Activated CD8-positive, alpha-beta memory T cell treated with anti-CD3 and anti-CD28 coated beads, Interleukin-2, amount 10 ng/mL, durations not matched to agents 7 days and 5 days (primary cell): ENCODE measurements around the gene EDARADD. TPM values are rescaled to one million over a fixed set of nuclear protein-coding genes. Genes with fewer than 3 reads are reported as not detected.
A peak's percentile ranks its signal among the peaks of the same experiment; 100 is the strongest.

Experiments
- ATAC-seq: fragments of 150-1000 bp; cut with Tn5 transposase; one replicate; pipeline ENCODE4 v1.10.0; 2021; ENCODE audit warnings: moderate library complexity
- CTCF ChIA-PET: fragments of 350-600 bp; sonication (Branson Sonifier 250); formaldehyde crosslinking; loops from one replicate; lab custom pipeline; 2021; ENCODE audit warnings: antibody characterized with exemption; lab: Charles Lee
- DNase-seq: peaks from one replicate; pipeline ENCODE4 v3.0.0-alpha.2; 2020
- H3K27ac Mint-ChIP-seq: one replicate; pipeline ENCODE4 v1.8.0; 2021; ENCODE audit warnings: mild to moderate bottlenecking, mixed read lengths
- H3K27me3 Mint-ChIP-seq: one replicate; pipeline ENCODE4 v1.8.0; 2021; ENCODE audit warnings: mixed read lengths
- H3K36me3 Mint-ChIP-seq: one replicate; pipeline ENCODE4 v1.8.0; 2021; ENCODE audit warnings: mild to moderate bottlenecking, mixed read lengths
- H3K4me1 Mint-ChIP-seq: one replicate; pipeline ENCODE4 v1.8.0; 2021; ENCODE audit warnings: mixed read lengths
- H3K4me3 Mint-ChIP-seq: one replicate; pipeline ENCODE4 v1.8.0; 2021; ENCODE audit warnings: mild to moderate bottlenecking, moderate library complexity, mixed read lengths
- H3K9me3 Mint-ChIP-seq: one replicate; pipeline ENCODE4 v1.8.0; 2022; ENCODE audit warnings: low read depth, mixed read lengths
- total RNA-seq, 2 experiments: library from RNA; stranded (reverse); gene quantifications; one replicate each; pipeline ENCODE4 v1.2.3, GENCODE V29; 2021

EDARADD gene
- total RNA-seq, 2 experiments from 2014 or later = 3.7 to 11.8 TPM

DNA sequence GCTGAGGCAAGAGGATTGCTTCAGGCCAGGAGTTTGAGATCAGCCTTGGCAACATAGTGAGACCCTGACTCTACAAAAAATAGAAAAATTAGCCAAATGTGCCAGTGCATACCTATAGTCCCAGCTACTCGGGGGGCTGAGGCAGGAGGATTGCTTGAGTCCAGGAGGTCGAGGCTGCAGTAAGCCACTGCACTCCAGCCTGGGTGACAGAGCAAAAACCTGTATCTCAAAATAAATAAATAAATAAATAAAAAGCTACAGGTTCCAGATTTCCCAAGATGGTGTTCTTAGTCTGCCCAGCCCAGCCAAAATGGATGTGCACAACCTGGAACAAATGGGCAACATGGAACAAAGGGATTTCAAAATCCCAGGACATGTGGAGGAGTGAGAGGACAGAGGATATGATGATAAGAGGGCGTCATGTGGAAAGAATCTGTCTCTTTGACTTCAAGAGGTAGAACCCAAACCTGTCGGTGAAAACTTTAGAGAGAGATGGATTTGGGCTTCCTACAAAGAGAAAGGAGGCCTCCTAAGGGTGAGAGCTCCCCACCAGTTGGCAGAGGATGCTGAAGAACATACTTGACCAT is 3.2 kb downstream of the EDARADD start:
- DNase-seq (no peak), ATAC-seq (no peak)
- Mint-ChIP-seq H3K27me3 (peaks cover 30% of the 10 kb centered on the region), H3K36me3 (peaks cover 2% of the 10 kb centered on the region), H3K9me3 (no peaks in the 10 kb centered on the region), H3K4me3 (no peak overlapping the region), H3K4me1 (peaks cover 16% of the 10 kb centered on the region), H3K27ac (no peak overlapping the region)
- CTCF ChIA-PET = no interaction called here

DNA sequence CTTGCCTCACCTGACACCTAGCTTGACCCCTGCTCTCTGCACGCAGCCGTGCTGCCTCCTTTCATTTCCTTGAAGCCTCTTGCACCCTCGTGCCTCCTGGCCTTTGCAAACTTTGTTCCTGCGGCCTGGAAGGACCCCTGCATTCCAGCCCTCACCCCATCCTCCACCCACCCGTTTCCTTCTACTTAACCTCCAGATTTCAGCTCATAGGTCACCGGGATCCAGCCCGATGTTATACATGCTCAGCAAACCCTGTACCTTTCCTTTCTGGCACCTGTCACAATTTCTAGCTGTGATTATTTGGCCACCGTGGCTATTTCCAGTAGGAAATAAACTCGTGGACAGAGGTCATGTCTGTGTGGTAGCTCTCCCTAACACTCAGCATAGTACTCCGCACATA is 4.5 kb downstream of the EDARADD start:
- peaks cover 25% of the 10 kb centered on the region for H3K27me3 Mint-ChIP-seq
- peaks cover 16% of the 10 kb centered on the region for H3K4me1 Mint-ChIP-seq
- CTCF ChIA-PET = no interaction called here
- H3K27ac Mint-ChIP-seq = no peak overlapping the region
- no peak overlapping the region for H3K4me3 Mint-ChIP-seq
- H3K36me3 Mint-ChIP-seq = peaks cover 2% of the 10 kb centered on the region
- ATAC-seq (no peak), DNase-seq (no peak)
- H3K9me3 Mint-ChIP-seq = no peaks in the 10 kb centered on the region

DNA sequence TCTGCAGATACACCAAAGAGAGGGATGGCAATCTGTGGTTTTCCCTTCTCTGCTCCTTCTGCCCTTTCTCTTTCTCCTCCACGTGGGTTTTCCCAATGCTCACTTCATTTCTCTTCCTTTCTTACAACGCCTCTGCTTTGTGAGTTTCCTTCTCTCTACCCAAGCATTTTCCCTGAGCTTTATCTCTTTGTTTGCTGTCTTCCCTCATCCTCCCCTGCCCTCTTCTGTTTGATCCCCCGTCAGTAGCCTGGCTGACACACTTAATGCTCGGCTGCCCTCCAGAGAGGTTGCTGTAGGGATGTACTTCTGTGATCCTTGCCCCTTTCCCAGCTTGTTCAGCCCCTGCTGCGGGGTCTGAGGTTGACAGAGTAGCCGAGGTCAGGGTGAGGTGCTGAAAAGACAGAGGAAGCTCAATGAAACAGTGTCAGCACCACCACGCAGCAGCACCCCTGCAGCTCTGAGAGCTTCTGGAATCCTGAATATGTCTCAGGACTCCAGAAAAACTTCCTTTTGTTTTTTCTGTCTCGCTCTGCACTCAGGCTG is 6.0 kb downstream of the EDARADD start:
- peak; percentile 22 for DNase-seq
- H3K36me3 Mint-ChIP-seq = peaks cover 2% of the 10 kb centered on the region
- ATAC-seq = no peak
- no peak overlapping the region for H3K27ac Mint-ChIP-seq
- H3K27me3 Mint-ChIP-seq = peaks cover 16% of the 10 kb centered on the region
- no peak overlapping the region for H3K4me3 Mint-ChIP-seq
- no peaks in the 10 kb centered on the region for H3K9me3 Mint-ChIP-seq
- CTCF ChIA-PET = no interaction called here
- H3K4me1 Mint-ChIP-seq = peaks cover 6% of the 10 kb centered on the region

DNA sequence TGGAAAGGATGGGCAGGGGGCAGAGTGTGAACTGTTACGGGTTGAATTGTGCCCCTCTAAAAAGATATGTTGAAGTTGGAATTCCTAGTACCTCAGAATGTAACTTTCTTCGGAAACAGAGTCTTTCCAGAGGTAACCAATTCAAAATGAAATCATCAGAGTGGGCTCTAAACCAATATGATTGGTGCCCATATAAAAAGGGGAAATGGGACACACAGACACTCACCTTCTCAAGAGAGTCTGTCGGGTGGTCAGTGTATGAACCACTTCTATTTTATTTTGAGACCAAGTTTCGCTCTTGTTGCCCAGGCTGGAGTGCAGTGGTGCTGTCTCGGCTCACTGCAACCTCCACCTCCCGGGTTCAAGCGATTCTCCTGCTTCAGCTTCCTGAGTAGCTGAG is 7.6 kb downstream of the EDARADD start:
- peak; percentile 9 for DNase-seq
- H3K27me3 Mint-ChIP-seq = peaks cover 7% of the 10 kb centered on the region
- H3K4me3 Mint-ChIP-seq = no peak overlapping the region
- no peaks in the 10 kb centered on the region for H3K9me3 Mint-ChIP-seq
- no peak for ATAC-seq
- H3K27ac Mint-ChIP-seq = no peak overlapping the region
- H3K36me3 Mint-ChIP-seq = peaks cover 2% of the 10 kb centered on the region
- CTCF ChIA-PET = no interaction called here
- no peaks in the 10 kb centered on the region for H3K4me1 Mint-ChIP-seq

DNA sequence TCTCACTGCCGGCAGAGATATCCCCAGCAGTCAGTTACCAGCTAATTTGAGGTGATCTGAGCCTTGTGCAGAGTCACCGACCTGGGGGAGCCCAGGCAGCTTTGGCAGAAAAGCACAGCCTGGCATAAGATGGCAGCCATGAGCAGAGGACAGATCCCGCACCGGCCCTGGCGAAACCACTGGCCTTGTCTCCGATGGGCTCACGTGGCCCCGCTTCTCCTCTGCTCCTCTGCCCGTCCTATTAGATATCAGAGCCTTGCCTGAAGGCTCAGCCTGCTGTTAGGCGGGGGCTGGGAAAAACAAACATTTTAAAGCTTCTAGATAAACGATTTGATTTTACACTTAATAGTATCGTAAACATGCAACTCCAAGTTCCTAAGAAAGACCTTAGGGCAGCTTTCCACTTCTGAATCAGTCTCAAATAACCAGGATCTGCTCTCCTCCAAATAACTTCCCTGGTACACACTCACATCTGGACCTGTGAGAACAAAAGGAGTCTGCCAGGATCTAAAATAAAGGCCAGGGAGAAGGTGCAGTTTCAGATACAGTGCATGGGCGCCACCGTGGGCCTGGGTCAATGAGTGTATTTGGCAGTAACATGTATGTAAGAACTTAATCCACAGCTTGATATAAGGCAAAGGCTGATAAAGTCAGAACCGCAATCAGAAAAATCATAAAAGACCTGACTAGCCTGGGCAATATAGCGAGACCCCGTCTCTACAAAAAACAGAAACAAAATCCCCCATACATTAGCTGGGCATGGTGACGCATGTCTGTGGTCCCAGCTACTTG is 10.0 kb downstream of the EDARADD start:
- Mint-ChIP-seq H3K27ac (no peak overlapping the region), H3K4me1 (no peaks in the 10 kb centered on the region), H3K4me3 (no peak overlapping the region)

DNA sequence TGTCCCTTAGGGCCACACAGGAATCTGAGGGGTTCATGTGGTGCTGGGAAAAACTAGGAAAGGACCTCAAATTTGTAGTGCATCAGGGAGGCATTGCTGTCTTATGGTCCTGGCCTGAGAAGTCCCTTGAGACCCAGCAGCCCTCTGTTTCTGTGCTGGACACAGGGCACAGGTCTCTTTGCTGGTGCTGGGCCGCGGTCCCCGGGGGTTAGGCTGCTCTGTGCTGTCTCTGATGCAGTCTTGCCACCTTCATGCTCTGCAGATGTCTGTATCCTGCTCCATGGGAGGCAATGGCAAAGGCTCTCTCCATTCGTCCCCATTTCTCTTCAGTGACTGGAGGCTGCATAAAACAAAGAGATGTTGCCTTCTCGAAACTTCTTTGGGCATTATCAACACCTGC is 13.0 kb downstream of the EDARADD start:
- Mint-ChIP-seq H3K27me3 (no peaks in the 10 kb centered on the region), H3K4me1 (no peaks in the 10 kb centered on the region), H3K27ac (no peak overlapping the region), H3K4me3 (no peak overlapping the region), H3K9me3 (no peaks in the 10 kb centered on the region), H3K36me3 (no peaks in the 10 kb centered on the region)
- DNase-seq (peak; percentile 35), ATAC-seq (no peak)
- CTCF ChIA-PET = interaction anchor here (1.2 kb wide), 1 partner anchor 10 kb away, joined by 3 read pairs; no protein-coding TSS in a partner anchor

More for the DNA sequence above, 10.0 kb downstream of the EDARADD start:
- no peaks in the 10 kb centered on the region for H3K9me3 Mint-ChIP-seq
- DNase-seq = peak; percentile 25
- no peaks in the 10 kb centered on the region for H3K36me3 Mint-ChIP-seq
- no peak for ATAC-seq
- H3K27me3 Mint-ChIP-seq = no peaks in the 10 kb centered on the region
- CTCF ChIA-PET = no interaction called here

DNA sequence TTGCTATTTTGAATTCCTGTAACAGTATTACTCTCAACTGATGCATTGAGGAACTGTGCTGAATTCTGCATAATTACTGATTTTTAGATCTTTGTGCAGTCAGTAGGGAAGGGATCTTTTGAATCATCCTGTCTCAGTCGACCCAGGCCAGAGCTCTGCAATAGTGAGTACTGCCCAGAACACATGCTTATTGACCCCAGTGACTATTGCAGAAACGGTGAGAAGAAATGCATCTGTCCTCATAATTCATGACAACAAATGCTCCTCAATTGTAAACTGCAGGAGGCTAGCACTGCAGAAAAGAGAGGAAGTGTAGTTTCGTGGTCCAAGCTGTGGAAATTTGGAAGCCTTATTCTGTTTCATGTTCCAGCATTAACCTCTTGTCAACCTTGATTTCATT is 19.6 kb downstream of the EDARADD start:
- no peak overlapping the region for H3K4me3 Mint-ChIP-seq
- H3K36me3 Mint-ChIP-seq = no peaks in the 10 kb centered on the region
- no peak for DNase-seq
- peaks cover 10% of the 10 kb centered on the region for H3K4me1 Mint-ChIP-seq
- no peak overlapping the region for H3K27ac Mint-ChIP-seq
- H3K27me3 Mint-ChIP-seq = no peaks in the 10 kb centered on the region
- ATAC-seq = no peak
- CTCF ChIA-PET = no interaction called here
- no peaks in the 10 kb centered on the region for H3K9me3 Mint-ChIP-seq

DNA sequence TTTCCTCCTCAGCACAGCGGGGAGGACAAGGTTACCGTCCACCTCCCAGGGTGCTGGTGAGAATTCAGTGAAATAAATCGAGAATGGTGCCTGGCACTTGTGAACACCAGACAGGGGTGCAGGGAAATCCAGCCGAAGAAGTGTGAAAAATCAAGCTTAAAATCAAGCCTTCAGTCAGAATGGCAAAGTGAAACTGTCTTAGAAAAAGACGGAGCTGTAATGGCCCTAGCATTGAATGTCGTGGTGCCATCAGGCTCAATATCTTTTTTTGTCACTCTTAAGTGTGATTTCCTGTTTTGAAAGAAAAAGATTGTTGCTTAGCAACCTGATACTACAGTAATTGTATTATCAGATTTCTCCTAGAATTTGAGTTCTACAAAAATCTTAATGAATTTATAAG is 22.1 kb downstream of the EDARADD start:
- CTCF ChIA-PET = no interaction called here
- DNase-seq (peak; percentile 44), ATAC-seq (peak; percentile 92)
- Mint-ChIP-seq H3K4me3 (peak overlapping the region; percentile 24), H3K27me3 (no peaks in the 10 kb centered on the region), H3K36me3 (no peaks in the 10 kb centered on the region), H3K9me3 (no peaks in the 10 kb centered on the region), H3K4me1 (peaks cover 10% of the 10 kb centered on the region), H3K27ac (peak overlapping the region; percentile 84)

DNA sequence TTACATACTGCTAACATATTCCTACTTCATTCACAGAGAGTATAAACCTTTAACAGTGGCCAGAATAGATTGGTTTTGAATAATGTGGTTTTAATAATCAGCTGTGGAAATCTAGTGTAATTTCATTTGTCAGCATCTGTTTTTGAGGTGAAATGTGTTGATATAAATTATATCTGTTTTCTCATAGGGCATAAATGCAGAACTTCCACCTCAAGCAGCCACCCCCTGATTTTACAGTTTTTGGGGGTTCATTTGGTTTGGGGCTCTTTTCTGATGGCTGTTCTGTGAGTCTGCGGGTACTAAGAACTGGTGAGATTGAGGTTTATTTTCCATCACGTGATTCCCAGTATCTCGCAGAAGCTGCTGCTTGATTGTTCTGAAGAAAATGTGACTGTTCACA is 23.2 kb downstream of the EDARADD start:
- Mint-ChIP-seq H3K27ac (no peak overlapping the region), H3K36me3 (no peaks in the 10 kb centered on the region), H3K4me1 (peaks cover 10% of the 10 kb centered on the region), H3K9me3 (no peaks in the 10 kb centered on the region), H3K4me3 (no peak overlapping the region), H3K27me3 (no peaks in the 10 kb centered on the region)
- CTCF ChIA-PET = interaction anchor here (1.3 kb wide), 1 partner anchor 10 kb away, joined by 3 read pairs; no protein-coding TSS in a partner anchor
- no peak for DNase-seq
- no peak for ATAC-seq

DNA sequence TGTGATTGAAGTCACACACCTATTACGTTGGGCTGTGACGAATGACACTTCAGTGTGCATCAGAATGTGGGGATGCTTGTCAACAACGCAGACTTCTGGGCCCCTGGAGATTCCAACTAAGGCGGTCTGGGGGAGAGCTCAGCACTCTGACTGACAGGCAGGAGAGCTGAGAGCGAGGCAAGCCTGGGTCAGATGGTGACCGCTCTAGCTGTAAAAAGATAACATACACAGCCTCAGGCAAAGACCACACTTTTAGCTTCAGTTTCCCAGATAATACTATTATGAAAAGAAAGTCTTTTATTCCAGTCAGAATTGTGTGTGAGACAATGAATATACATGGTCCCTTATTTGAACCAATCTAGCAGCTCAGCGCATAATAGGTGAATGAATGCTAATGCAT is 25.4 kb downstream of the EDARADD start:
- no peaks in the 10 kb centered on the region for H3K9me3 Mint-ChIP-seq
- DNase-seq (peak; percentile 31), ATAC-seq (no peak)
- H3K36me3 Mint-ChIP-seq = no peaks in the 10 kb centered on the region
- H3K27me3 Mint-ChIP-seq = no peaks in the 10 kb centered on the region
- no peak overlapping the region for H3K4me3 Mint-ChIP-seq
- no peak overlapping the region for H3K27ac Mint-ChIP-seq
- CTCF ChIA-PET = no interaction called here
- H3K4me1 Mint-ChIP-seq = peaks cover 10% of the 10 kb centered on the region

DNA sequence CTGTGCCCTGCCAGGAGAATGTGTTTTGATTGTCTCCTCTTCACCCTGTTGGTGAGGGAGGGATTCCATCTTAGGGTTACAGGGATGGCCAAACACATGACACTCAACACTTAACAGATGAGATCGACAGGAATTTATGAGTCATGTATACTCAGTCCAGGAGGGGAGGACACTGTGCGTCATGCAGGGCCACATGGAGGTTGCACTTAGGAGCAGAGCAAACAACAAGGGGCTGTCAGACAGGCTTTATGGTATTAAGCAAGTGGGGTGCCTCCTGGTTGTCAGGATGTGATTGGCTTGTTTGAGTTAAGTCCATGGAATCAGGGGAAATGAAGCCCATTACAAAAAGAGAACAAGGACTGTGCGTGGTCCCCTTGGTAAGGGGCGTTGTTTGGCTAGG is 26.9 kb downstream of the EDARADD start:
- H3K27ac Mint-ChIP-seq = no peak overlapping the region
- H3K4me1 Mint-ChIP-seq = peaks cover 16% of the 10 kb centered on the region
- H3K4me3 Mint-ChIP-seq = no peak overlapping the region
- CTCF ChIA-PET = no interaction called here
- ATAC-seq = no peak
- no peaks in the 10 kb centered on the region for H3K27me3 Mint-ChIP-seq
- H3K36me3 Mint-ChIP-seq = no peaks in the 10 kb centered on the region
- DNase-seq = no peak
- H3K9me3 Mint-ChIP-seq = no peaks in the 10 kb centered on the region

DNA sequence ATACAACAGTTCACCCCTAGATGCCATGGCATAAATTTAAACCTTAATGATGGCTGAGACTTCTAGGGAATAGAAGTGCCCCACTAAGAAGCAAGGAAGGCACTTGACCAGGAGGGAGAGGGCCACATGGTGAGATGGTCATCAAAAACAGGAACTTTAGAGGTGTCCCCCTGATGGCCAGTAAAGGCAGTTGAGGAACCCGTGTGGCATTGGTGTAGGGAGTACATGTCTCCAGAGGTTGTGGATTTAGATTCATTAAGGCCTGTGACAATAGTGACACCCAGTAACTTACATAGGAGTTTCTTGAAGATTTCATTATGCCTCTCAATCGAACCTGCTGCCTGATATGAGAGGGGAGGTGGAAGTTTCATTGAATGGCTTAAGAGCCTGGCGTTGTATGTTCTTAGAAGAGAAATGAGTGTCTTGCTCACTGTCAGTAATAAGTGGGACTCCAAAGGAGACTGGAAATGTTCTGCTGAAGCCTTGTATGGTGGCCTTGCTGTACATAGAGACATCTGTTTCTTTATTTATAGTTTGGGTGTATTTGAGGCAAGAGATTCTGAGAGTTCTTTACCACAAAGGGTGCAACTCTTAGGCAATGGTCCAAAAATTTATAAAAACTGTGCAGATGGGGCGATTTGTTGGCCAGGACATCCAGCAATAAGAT is 27.9 kb downstream of the EDARADD start:
- peaks cover 13% of the 10 kb centered on the region for H3K4me1 Mint-ChIP-seq
- DNase-seq (no peak), ATAC-seq (no peak)
- no peaks in the 10 kb centered on the region for H3K27me3 Mint-ChIP-seq
- H3K9me3 Mint-ChIP-seq = no peaks in the 10 kb centered on the region
- H3K4me3 Mint-ChIP-seq = no peak overlapping the region
- CTCF ChIA-PET = no interaction called here
- no peak overlapping the region for H3K27ac Mint-ChIP-seq
- H3K36me3 Mint-ChIP-seq = peaks cover 2% of the 10 kb centered on the region

DNA sequence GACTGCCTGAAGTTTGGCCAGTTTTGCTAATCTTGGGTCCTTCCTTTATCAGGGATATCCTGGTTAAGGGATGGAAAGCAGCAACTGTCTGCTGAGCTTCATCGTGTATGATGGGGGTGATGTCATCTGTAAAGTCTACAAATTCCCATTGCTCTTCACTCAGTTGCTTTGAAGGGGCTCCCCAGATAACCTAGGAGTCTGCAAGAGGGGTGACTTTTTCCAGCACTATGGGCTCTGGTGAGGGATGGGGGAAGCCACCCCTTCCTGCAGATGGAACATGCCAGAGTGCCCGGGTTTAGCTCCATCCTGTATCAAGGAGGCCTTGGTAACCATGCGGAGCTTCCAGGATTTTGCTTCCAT is 28.4 kb downstream of the EDARADD start:
- DNase-seq (no peak), ATAC-seq (no peak)
- Mint-ChIP-seq H3K9me3 (no peaks in the 10 kb centered on the region), H3K36me3 (peaks cover 2% of the 10 kb centered on the region), H3K27ac (no peak overlapping the region), H3K4me1 (peaks cover 13% of the 10 kb centered on the region), H3K4me3 (no peak overlapping the region), H3K27me3 (no peaks in the 10 kb centered on the region)
- CTCF ChIA-PET = no interaction called here
